OCI-LY7 (cell line): ENCODE data around the gene SLC66A3.

ENCODE experiments used
- CTCF ChIP-seq: fragments of 200-600 bp; sonication (generic); conservative IDR thresholded peaks from 2 replicates; pipeline ENCODE4 v1.5.1; 2014; ENCODE audit warnings: mild to moderate bottlenecking, antibody characterized with exemption, low read length, moderate library complexity, mixed read lengths
- EZH2phosphoT487 ChIP-seq: fragments of 200-600 bp; sonication (generic); IDR thresholded peaks from 2 replicates; pipeline ENCODE4 v1.6.1; 2018; ENCODE audit warnings: low read depth, borderline replicate concordance, mild to moderate bottlenecking, mixed run types, antibody characterized with exemption, low read length, moderate library complexity, mixed read lengths

- TF ChIP-seq CTCF (no peak), EZH2phosphoT487 (no peak)
Observed at GRCh38 chr2:11128243-11128951, 26.9 kb upstream of the SLC66A3 start.
